CD14-positive monocyte (primary cell): ENCODE results near the gene ATXN1. TPM values are rescaled to one million over a fixed set of nuclear protein-coding genes. Genes with fewer than 3 reads are reported as not detected.

Experiments used
- DNase-seq, 3 donors: peaks; one replicate each; pipeline ENCODE4 v3.0.0-alpha.2; 2011 to 2022
- H2AFZ ChIP-seq: 2 replicates; pipeline ENCODE4 v1.6.0; 2012; ENCODE audit warnings: mild to moderate bottlenecking, low read depth, low read length, inconsistent platforms; ENCODE audit not compliant: insufficient read depth, poor library complexity, severe bottlenecking
- H3K27ac ChIP-seq, 2 donors: 1 replicate in 1 of 2; 2 replicates in 1 of 2; pipeline ENCODE4 v1.5.1; 2012 to 2013; ENCODE audit warnings: low read length in 2 of 2, control low read depth in 1 of 2, inconsistent platforms in 1 of 2, low read depth in 1 of 2, mild to moderate bottlenecking in 1 of 2
- H3K27me3 ChIP-seq, 2 donors: one replicate each; pipeline versions ENCODE4 v1.6.0 to v1.6.1; 2011 to 2013; ENCODE audit warnings: low read length in 2 of 2; ENCODE audit not compliant: control insufficient read depth in 2 of 2, insufficient read depth in 2 of 2
- H3K36me3 ChIP-seq, 2 donors: replicated peaks in 1 of 2; 1 replicate in 1 of 2; 2 replicates in 1 of 2; pipeline versions ENCODE4 v1.5.1 to v1.6.1; 2012 to 2013; ENCODE audit warnings: low read length in 2 of 2, control low read depth in 1 of 2, inconsistent platforms in 1 of 2, mild to moderate bottlenecking in 1 of 2; ENCODE audit not compliant: insufficient read depth in 2 of 2, control insufficient read depth in 1 of 2
- H3K4me1 ChIP-seq, 2 donors: 1 replicate in 1 of 2; 2 replicates in 1 of 2; pipeline versions ENCODE4 v1.5.1 to v1.6.1; 2012 to 2013; ENCODE audit warnings: low read length in 2 of 2, control low read depth in 1 of 2, inconsistent platforms in 1 of 2, mild to moderate bottlenecking in 1 of 2, moderate library complexity in 1 of 2; ENCODE audit not compliant: insufficient read depth in 2 of 2, control insufficient read depth in 1 of 2
- H3K4me2 ChIP-seq: replicated peaks from 2 replicates; pipeline ENCODE3; 2012; ENCODE audit warnings: low read length, moderate library complexity, mild to moderate bottlenecking; ENCODE audit not compliant: poor library complexity, severe bottlenecking; ENCODE audit errors: extremely low read depth
- H3K4me3 ChIP-seq, 3 experiments: fragments of 200-600 bp in 1 of 3; sonication (generic) in 1 of 3; replicated peaks in 1 of 3; 1 replicate in 2 of 3; 2 replicates in 1 of 3; pipeline ENCODE4 v1.5.1; 2011 to 2013; ENCODE audit warnings: low read length in 3 of 3, mild to moderate bottlenecking in 3 of 3, control low read depth in 2 of 3, low read depth in 2 of 3, inconsistent platforms in 1 of 3, moderate library complexity in 1 of 3
- H3K79me2 ChIP-seq: 2 replicates; pipeline ENCODE4 v1.6.0; 2012; ENCODE audit warnings: mild to moderate bottlenecking, control low read depth, inconsistent platforms, low read length, moderate library complexity; ENCODE audit not compliant: insufficient read depth
- H3K9ac ChIP-seq: 2 replicates; pipeline ENCODE4 v1.6.0; 2017; ENCODE audit warnings: low read length, mild to moderate bottlenecking; ENCODE audit not compliant: insufficient read depth, poor library complexity, severe bottlenecking
- H3K9me3 ChIP-seq, 2 donors: replicated peaks in 1 of 2; 1 replicate in 1 of 2; 2 replicates in 1 of 2; pipeline versions ENCODE4 v1.5.1 to v1.6.1; 2012 to 2013; ENCODE audit warnings: low read length in 2 of 2, control low read depth in 1 of 2; ENCODE audit not compliant: control insufficient read depth in 1 of 2, insufficient read depth in 1 of 2
- H4K20me1 ChIP-seq: 2 replicates; pipeline ENCODE4 v1.6.0; 2012; ENCODE audit warnings: mild to moderate bottlenecking, low read length, control low read depth, moderate library complexity; ENCODE audit not compliant: insufficient read depth
- H3K27ac Mint-ChIP-seq, 7 donors: one replicate each; pipeline ENCODE4 v1.8.0; 2020; ENCODE audit warnings: mild to moderate bottlenecking in 7 of 7, mixed read lengths in 7 of 7, moderate library complexity in 6 of 7, inconsistent platforms in 2 of 7
- H3K27me3 Mint-ChIP-seq, 3 donors: one replicate each; pipeline ENCODE4 v1.8.0; 2021 to 2022; ENCODE audit warnings: low read depth in 3 of 3, mild to moderate bottlenecking in 3 of 3, mixed read lengths in 3 of 3, moderate library complexity in 3 of 3, inconsistent platforms in 1 of 3
- H3K36me3 Mint-ChIP-seq, 2 donors: one replicate each; pipeline ENCODE4 v1.8.0; 2020; ENCODE audit warnings: mixed read lengths in 2 of 2, inconsistent platforms in 1 of 2, mild to moderate bottlenecking in 1 of 2
- H3K4me1 Mint-ChIP-seq: one replicate; pipeline ENCODE4 v1.8.0; 2020; ENCODE audit warnings: mild to moderate bottlenecking, mixed read lengths
- H3K4me3 Mint-ChIP-seq, 2 donors: one replicate each; pipeline ENCODE4 v1.8.0; 2020; ENCODE audit warnings: mild to moderate bottlenecking in 2 of 2, mixed read lengths in 2 of 2, moderate library complexity in 1 of 2
- H3K9me3 Mint-ChIP-seq, 7 donors: one replicate each; pipeline ENCODE4 v1.8.0; 2020 to 2022; ENCODE audit warnings: mixed read lengths in 7 of 7, mild to moderate bottlenecking in 6 of 7, moderate library complexity in 6 of 7, inconsistent platforms in 2 of 7
- CTCF ChIP-seq: fragments of 200-600 bp; IDR thresholded peaks from one replicate; pipeline ENCODE4 v1.8.0; 2022; ENCODE audit warnings: antibody characterized with exemption, mild to moderate bottlenecking
- WGBS: methylation state at CpG from one replicate; pipeline ENCODE4 v1.1.5; 2013; ENCODE audit warnings: missing lambda C conversion rate; ENCODE audit not compliant: insufficient coverage; 5-methylcytosine and 5-hydroxymethylcytosine counted together
- intact Hi-C, 2 donors: fragments of 100-400 bp; cut with micrococcal nuclease; formaldehyde crosslinking; loops; one replicate each; pipeline versions ENCODE4 v1.15.0 to v1.15.1; 2023
- polyA minus RNA-seq: library from RNA; depleted of rRNA, polyadenylated mRNA; stranded (reverse); fragments of >200 nt; gene quantifications from 2 replicates; pipeline ENCODE4 v1.2.3, GENCODE V29; 2012
- polyA plus RNA-seq, 3 donors: library from polyadenylated mRNA; depleted of rRNA in 1 of 3; unstranded in 2 of 3; stranded (reverse) in 1 of 3; fragments of 300-500 nt in 2 of 3; fragments of >200 nt in 1 of 3; fragmentation: Illumina TruSeq in 2 of 3; gene quantifications; 1 replicate in 2 of 3; 2 replicates in 1 of 3; pipeline ENCODE4 v1.2.3, GENCODE V29; 2012 to 2021
- total RNA-seq, 12 experiments: library from RNA in 1 of 12; stranded (reverse) in 1 of 12; fragments of 120-200 nt in 1 of 12; gene quantifications; one replicate each; pipeline ENCODE4 v1.2.4 and lab custom pipeline; 2013 to 2026; ENCODE audit warnings: mixed read lengths in 6 of 12, inconsistent platforms in 1 of 12

ATXN1 gene
- total RNA-seq (2013), result 32.3 TPM
- polyA plus RNA-seq (10 to 100 TPM in 2 of 3 donors, 1 to 10 TPM in 1; 8.8 to 19.1 (median 10.9) TPM), polyA minus RNA-seq (47.2 and 56.2 TPM in 2 replicates), total RNA-seq (lab: John Stamatoyannopoulos, UW) (169 to 332 (median 225) reads per million in 11 experiments)

- peaks cover 36% of the 10 kb centered on the region for H3K4me1 Mint-ChIP-seq
Measured at GRCh38 chr6:16760516-16761470, at the start of gene ATXN1. Gene ATXN1 (minus strand): TSS chr6:16761460.

More at GRCh38 chr6:16760516-16761470, at the start of gene ATXN1:
- H3K27me3 Mint-ChIP-seq, result no peaks in the 10 kb centered on the region
- H2AFZ ChIP-seq, result peak within 1 kb of the TSS; percentile 86
- no peaks in the 10 kb centered on the region for H3K9me3 Mint-ChIP-seq
- peaks cover 9 to 14% of the 10 kb centered on the region in 2 donors for H3K36me3 Mint-ChIP-seq
- H3K9me3 ChIP-seq, result no peaks in the 10 kb centered on the region
- peaks cover 51% of the 10 kb centered on the region for H3K79me2 ChIP-seq
- H3K4me2 ChIP-seq, result peak within 1 kb of the TSS; percentile 98
- H3K4me3 ChIP-seq, result peak within 1 kb of the TSS; percentile 67 to 98 (median 92)
- H3K27ac ChIP-seq, result peak within 1 kb of the TSS; percentile 88 to 98
- intact Hi-C loops, result loop anchor here (10.0 kb wide), 3 partner anchors 76 to 256 kb away; no protein-coding TSS in a partner anchor
- TF ChIP-seq CTCF, result no peak
- H4K20me1 ChIP-seq, result peaks cover 20% of the 10 kb centered on the region
- H3K9ac ChIP-seq, result peak within 1 kb of the TSS; percentile 98
- H3K4me3 Mint-ChIP-seq, result peak within 1 kb of the TSS; percentile 97
- peak in 2 of 3 donors; percentile 42 to 48 for DNase-seq
- peaks cover 35 to 47% of the 10 kb centered on the region in 2 donors for H3K4me1 ChIP-seq
- peak within 1 kb of the TSS; percentile 94 to 99 (median 97) for H3K27ac Mint-ChIP-seq
- WGBS, result under 1% methylated on average over 32 of the region's 82 CpGs
- H3K27me3 ChIP-seq, result no peaks in the 10 kb centered on the region
- no peaks in the 10 kb centered on the region for H3K36me3 ChIP-seq
